NT2/D1 (cell line): ENCODE results near the gene TP53RK.

Experiments
- SUZ12 ChIP-seq: IDR thresholded peaks from 2 replicates; pipeline ENCODE4 v1.6.1; 2011; ENCODE audit not compliant: insufficient read length, insufficient read depth; ENCODE audit errors: extremely low read depth
- YY1 ChIP-seq: IDR thresholded peaks from 2 replicates; pipeline ENCODE4 v1.6.1; 2011; ENCODE audit not compliant: insufficient read length, insufficient read depth
- ZNF274 ChIP-seq: IDR thresholded peaks from 2 replicates; pipeline ENCODE4 v1.6.1; 2011; ENCODE audit warnings: mild to moderate bottlenecking, low read depth, low read length

DNA sequence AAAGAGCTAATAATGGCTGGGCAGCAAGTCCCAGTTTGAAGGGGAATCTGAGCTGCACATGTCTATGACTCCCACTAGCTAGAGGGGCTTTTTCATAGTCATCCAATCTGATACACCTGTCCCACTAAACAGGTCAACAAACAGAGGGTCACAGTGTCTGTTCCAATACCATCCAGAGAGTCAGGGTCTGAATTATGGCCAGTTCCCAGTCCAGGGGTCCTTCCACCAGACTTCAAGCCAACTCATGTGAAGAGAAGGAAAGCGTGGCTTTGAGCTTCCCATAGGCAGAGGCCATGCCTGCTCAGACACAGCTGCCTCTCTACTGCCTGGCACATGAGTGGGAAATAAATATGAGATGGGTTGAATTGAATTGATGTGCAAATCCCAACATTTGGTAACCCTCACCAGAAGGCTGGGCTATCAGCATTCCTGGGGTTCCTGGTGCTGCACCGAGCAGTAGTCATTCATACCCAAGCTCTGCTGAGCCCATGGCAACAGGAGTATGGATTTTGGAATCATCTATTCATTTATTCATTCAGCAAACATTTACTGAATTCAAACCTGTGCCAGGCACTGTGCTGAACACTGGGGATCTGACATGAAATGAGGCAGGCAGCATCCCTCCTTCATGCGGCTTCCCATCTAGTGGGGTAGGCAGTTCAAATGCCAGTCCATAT, 17.2 kb downstream of the TP53RK start:
- TF ChIP-seq YY1 (no peak), ZNF274 (no peak), SUZ12 (no peak)
